Thyroid gland (tissue), 4 donors: ENCODE results near the gene CDK13. TPM values are rescaled to one million over a fixed set of nuclear protein-coding genes. Genes with fewer than 3 reads are reported as not detected.

ENCODE experiments used
- DNase-seq, 2 donors: peaks; one replicate each; pipeline ENCODE4 v3.0.0-alpha.2; 2019
- H3K27ac ChIP-seq, 3 donors: fragments of 200-600 bp; sonication (generic); 1 replicate in 2 of 3; 2 replicates in 1 of 3; pipeline ENCODE4 v1.5.1; 2016 to 2019; ENCODE audit warnings: mild to moderate bottlenecking in 1 of 3, moderate library complexity in 1 of 3
- H3K27me3 ChIP-seq: fragments of 200-600 bp; sonication (generic); one replicate; pipeline ENCODE4 v1.5.1; 2019
- H3K36me3 ChIP-seq, 2 donors: fragments of 200-600 bp; sonication (generic); one replicate each; pipeline ENCODE4 v1.5.1; 2016 to 2019
- H3K4me1 ChIP-seq, 2 donors: fragments of 200-600 bp; sonication (generic); one replicate each; pipeline ENCODE4 v1.5.1; 2017 to 2019
- H3K4me3 ChIP-seq, 3 donors: fragments of 200-600 bp; sonication (generic); replicated peaks in 1 of 3; 1 replicate in 2 of 3; 2 replicates in 1 of 3; pipeline ENCODE4 v1.5.1; 2016; ENCODE audit warnings: mild to moderate bottlenecking in 1 of 3
- H3K9me3 ChIP-seq: fragments of 200-600 bp; sonication (generic); one replicate; pipeline ENCODE4 v1.5.1; 2017
- POLR2A ChIP-seq, 2 donors: fragments of 450-650 bp; IDR thresholded peaks; one replicate each; pipeline ENCODE4 v1.6.1; 2017; ENCODE audit warnings: antibody characterized with exemption in 2 of 2, mild to moderate bottlenecking in 2 of 2, moderate library complexity in 1 of 2
- WGBS, 2 donors: methylation state at CpG; one replicate each; pipeline ENCODE4 v1.1.5; 2017; 5-methylcytosine and 5-hydroxymethylcytosine counted together
- intact Hi-C: fragments of 100-400 bp; cut with DNase I; formaldehyde crosslinking; loops from one replicate; pipeline ENCODE4 v1.15.1; 2023
- total RNA-seq, 4 donors: library from RNA; depleted of rRNA; stranded (reverse); fragments of >200 nt; gene quantifications; one replicate each; pipeline ENCODE4 v1.2.3, GENCODE V29; 2016
- TF ChIP-seq, protein P1 (sequence below), 6 experiments: fragments of 200-600 bp in 3 of 6; fragments of 450-650 bp in 3 of 6; sonication (generic) in 3 of 6; IDR thresholded peaks; one replicate each; pipeline ENCODE4 v1.5.1; 2016 to 2019; ENCODE audit warnings: antibody characterized with exemption in 6 of 6, mild to moderate bottlenecking in 2 of 6, inconsistent platforms in 1 of 6, moderate library complexity in 1 of 6

Gene CDK13
- total RNA-seq, 4 donors from 2014 or later, result 131 to 191 (median 141) TPM

DNA sequence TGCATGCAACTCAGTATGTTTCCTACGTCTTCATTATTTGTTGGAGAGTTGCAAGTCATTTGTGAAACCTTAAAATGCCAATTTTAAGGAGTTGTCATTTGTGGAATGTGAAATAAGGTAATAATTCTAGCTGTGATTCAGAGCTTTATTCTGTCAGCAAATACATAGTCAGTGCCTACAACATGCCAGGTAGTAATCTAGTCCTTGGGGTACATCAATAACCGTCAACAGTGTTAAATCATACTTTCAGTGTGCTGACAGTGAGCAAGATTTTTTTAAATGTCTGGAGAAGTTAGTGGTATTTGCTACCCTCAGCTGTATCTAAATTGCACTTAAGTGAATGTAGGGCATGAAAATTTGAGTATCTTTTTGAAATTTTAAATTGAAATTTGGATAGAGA lies 147.7 kb downstream of the CDK13 start:
- Histone ChIP-seq H3K27ac (no peak overlapping the region), H3K4me3 (no peak overlapping the region), H3K27me3 (no peaks in the 10 kb centered on the region), H3K9me3 (no peaks in the 10 kb centered on the region), H3K36me3 (peaks cover 21 to 22% of the 10 kb centered on the region in 2 donors), H3K4me1 (peaks cover 4 to 15% of the 10 kb centered on the region in 2 donors)
- TF ChIP-seq, protein P1, sequence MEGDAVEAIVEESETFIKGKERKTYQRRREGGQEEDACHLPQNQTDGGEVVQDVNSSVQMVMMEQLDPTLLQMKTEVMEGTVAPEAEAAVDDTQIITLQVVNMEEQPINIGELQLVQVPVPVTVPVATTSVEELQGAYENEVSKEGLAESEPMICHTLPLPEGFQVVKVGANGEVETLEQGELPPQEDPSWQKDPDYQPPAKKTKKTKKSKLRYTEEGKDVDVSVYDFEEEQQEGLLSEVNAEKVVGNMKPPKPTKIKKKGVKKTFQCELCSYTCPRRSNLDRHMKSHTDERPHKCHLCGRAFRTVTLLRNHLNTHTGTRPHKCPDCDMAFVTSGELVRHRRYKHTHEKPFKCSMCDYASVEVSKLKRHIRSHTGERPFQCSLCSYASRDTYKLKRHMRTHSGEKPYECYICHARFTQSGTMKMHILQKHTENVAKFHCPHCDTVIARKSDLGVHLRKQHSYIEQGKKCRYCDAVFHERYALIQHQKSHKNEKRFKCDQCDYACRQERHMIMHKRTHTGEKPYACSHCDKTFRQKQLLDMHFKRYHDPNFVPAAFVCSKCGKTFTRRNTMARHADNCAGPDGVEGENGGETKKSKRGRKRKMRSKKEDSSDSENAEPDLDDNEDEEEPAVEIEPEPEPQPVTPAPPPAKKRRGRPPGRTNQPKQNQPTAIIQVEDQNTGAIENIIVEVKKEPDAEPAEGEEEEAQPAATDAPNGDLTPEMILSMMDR (IDR thresholded peaks at IDR 0.05), result no peak
- DNase-seq, result no peak
- intact Hi-C loops, result no loop called here
- 95% methylated on average over 2 of the region's 2 CpGs for WGBS, 2 donors

DNA sequence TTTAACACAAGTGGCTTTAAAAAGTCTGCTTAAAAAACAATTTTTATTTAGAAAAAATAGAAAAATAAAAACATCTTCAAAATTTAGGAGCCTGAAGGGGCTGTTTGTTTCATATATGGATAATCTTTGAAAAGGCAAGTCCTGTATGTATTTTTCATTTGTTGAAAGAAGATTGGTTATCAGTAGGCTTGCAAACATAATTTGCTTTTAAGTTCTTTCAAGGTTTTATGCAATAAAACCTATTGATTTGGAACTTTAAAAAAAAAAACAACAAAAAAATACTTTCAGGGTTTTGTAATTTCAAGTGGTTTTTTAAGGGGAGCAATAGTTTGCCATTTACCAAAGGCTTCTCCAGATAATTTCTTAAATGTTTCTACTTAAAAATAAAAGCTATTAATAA lies 148.8 kb downstream of the CDK13 start:
- Histone ChIP-seq H3K4me1 (peaks cover 4 to 15% of the 10 kb centered on the region in 2 donors), H3K9me3 (no peaks in the 10 kb centered on the region), H3K27ac (no peak overlapping the region), H3K27me3 (no peaks in the 10 kb centered on the region), H3K4me3 (no peak overlapping the region), H3K36me3 (peaks cover 10 to 11% of the 10 kb centered on the region in 2 donors)
- intact Hi-C loops, result no loop called here
- DNase-seq, result no peak
- TF ChIP-seq POLR2A (IDR thresholded peaks at IDR 0.05), result no peak
- TF ChIP-seq, protein P1 (IDR thresholded peaks at IDR 0.05), result no peak

GRCh38 chr7:40099837-40100236 lies 149.8 kb downstream of the CDK13 start:
- H3K36me3 ChIP-seq, result peaks cover under 1% of the 10 kb centered on the region in 2 donors
- no peaks in the 10 kb centered on the region for H3K9me3 ChIP-seq
- H3K27me3 ChIP-seq, result no peaks in the 10 kb centered on the region
- no peak overlapping the region for H3K27ac ChIP-seq
- intact Hi-C loops, result no loop called here
- WGBS, 2 donors, result 92 to 97% methylated on average over 4 of the region's 4 CpGs
- peaks cover 4 to 15% of the 10 kb centered on the region in 2 donors for H3K4me1 ChIP-seq
- TF ChIP-seq, protein P1 (IDR thresholded peaks at IDR 0.05), result no peak
- TF ChIP-seq POLR2A (IDR thresholded peaks at IDR 0.05), result no peak
- no peak overlapping the region for H3K4me3 ChIP-seq
- DNase-seq, result no peak

- TF ChIP-seq POLR2A (IDR thresholded peaks at IDR 0.05), result no peak
- TF ChIP-seq, protein P1 (IDR thresholded peaks at IDR 0.05), result no peak
- WGBS, 2 donors, result 74 to 79% methylated on average over 3 of the region's 3 CpGs
- Histone ChIP-seq H3K27me3 (no peaks in the 10 kb centered on the region), H3K4me3 (no peak overlapping the region), H3K4me1 (peaks cover 4 to 15% of the 10 kb centered on the region in 2 donors), H3K27ac (no peak overlapping the region), H3K36me3 (no peaks in the 10 kb centered on the region), H3K9me3 (no peaks in the 10 kb centered on the region)
- intact Hi-C loops, result no loop called here
- DNase-seq, result no peak
Observed at GRCh38 chr7:40101201-40101600, 151.1 kb downstream of the CDK13 start.

DNA sequence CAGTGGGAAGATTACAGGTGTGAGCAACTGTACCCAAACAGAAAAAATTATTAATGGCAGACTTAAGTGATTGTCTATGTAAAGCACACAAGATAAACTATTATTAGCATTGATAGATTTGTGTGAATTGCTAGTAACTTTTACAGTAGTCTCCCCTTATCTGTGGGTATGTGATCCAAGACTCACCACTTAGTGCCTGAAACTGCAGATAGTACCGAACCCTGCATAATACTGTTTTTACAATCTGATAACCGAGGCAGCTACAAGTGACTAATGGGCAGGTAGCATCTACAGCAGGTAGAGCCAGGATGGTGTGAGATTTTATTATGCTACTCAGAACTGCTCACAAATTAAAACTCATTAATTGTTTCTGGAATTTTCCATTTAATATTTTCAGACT lies 152.8 kb downstream of the CDK13 start:
- no peak for DNase-seq

More for the DNA sequence above, 152.8 kb downstream of the CDK13 start:
- 94 to 98% methylated on average over 2 of the region's 2 CpGs for WGBS, 2 donors
- intact Hi-C loops, result no loop called here
- no peaks in the 10 kb centered on the region for H3K9me3 ChIP-seq
- peaks cover 4 to 15% of the 10 kb centered on the region in 2 donors for H3K4me1 ChIP-seq
- TF ChIP-seq, protein P1 (IDR thresholded peaks at IDR 0.05), result no peak
- no peak for TF ChIP-seq POLR2A (IDR thresholded peaks at IDR 0.05)
- no peak overlapping the region for H3K27ac ChIP-seq
- no peaks in the 10 kb centered on the region for H3K36me3 ChIP-seq
- no peak overlapping the region for H3K4me3 ChIP-seq
- H3K27me3 ChIP-seq, result no peaks in the 10 kb centered on the region
